GM04504 (cell line): ENCODE data around the gene FBXO11.
"Not testable (repeated sequence)": the region's sequence is repeated elsewhere in the genome, so short reads cannot be mapped to it uniquely, and the experiment has no call there.

Experiments
- DNase-seq: peaks from one replicate; pipeline ENCODE4 v3.0.0-alpha.2; 2012; ENCODE audit warnings: low read depth

The FBXO11 gene

DNA sequence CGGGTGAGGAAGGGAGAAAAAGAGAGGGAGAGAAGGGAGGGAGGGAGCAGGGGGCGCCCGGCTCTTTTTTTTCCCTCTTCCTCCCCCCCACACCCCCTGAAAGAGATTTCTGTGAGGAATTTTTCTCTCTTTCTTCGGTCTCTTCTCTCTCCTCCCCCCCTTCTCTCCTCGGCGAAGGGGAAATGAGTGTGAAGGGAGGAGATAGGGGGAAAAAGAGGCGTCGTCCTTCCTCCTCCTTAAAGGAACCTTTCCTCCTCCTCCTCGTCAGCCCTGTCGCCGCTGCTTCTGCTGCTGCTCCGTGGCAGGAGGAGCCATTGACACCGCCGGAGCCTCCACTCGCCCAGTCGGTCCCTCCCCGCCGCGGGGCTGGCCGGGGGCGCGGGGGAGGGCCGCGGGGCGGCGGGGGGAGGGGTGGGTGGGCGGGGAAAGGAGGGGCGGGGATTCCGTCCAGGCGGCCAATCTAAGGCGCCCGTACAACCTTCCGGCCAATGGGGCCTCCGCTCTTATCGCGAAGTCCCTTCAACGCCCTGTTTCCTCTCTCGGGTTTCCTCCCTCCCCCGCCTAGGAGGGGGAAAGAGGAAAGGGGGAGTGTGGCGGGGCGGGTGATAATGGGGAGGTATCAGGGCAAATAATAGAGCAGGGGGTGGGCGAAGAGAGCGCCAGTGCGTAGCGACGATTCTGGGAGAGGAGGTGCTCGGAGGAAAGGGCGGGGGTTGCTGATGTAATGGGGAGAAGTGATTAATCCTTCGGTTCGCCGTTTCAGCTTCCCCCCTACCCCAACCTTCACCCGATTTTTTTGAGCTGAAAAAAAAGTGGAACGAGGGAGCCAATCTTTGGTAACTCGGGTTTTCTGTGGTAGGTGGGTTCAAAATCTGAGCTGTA, at the start of gene FBXO11:
FBXO11 (minus strand) TSS at position 342 of the 882 bp plus-strand sequence. CDS start 778 bp downstream, outside the sequence.
- DNase-seq: peak; percentile 99

GRCh38 chr2:47950340-47951301, 44.3 kb upstream of the FBXO11 start:
- no peak for DNase-seq

GRCh38 chr2:47946593-47946992, 40.3 kb upstream of the FBXO11 start:
- no peak for DNase-seq

GRCh38 chr2:47945046-47945781, 38.9 kb upstream of the FBXO11 start:
- DNase-seq: no peak

DNA sequence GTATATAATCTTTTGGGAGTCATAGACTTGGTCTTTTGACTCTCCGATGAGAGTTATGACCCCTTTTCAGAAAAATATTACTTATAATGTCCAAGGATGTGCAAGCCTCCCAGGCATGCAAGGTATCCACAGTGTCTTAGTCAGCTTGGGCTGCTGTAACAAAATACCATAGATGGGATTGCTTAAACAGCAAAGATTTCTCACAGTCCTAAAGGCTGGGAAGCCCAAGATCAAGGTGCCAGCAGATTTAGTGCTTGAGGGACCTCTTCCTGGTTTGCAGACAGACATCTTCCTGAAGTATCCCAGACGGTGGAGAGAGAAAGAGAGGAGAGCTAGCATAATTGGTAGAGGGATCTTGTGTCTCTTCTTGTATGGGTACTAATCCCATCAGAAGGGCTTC, 35.6 kb upstream of the FBXO11 start:
- DNase-seq: no peak

DNA sequence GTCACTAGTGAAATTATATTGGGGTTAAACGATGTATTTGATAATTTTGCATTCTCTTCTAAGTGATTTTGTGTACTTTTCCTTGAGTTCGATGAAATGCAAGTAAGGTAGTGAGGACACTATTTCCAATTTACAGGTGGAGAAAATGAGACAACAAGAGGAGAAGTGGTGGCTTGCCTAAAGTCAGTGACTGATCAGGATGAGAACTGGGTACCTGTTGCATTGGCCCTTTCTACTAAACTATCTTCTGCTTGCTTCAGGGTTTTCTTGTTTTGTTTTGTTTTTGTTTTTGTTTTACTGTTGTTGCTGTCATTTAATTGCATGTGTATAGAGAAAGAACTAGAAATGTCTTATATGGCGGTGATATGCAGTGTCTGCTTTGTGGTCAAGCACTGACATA, 31.4 kb upstream of the FBXO11 start:
- no peak for DNase-seq

DNA sequence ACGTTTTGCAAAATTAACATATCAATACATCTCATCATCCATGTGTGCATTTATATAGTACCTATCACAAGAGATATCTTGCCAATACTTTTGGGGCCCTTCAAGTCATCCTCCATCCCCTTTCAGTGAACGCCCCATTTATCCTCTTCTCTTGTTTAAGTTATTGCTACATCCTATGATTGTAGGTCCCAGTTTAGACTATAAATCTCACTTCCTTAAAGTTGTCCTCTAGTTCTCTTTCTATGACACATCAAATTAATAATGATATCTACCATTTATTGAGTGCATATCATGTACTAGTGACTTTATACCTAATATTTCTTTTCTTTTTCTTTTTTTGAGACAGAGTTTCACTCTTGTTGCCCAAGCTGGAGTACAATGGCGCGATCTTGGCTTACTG, 28.8 kb upstream of the FBXO11 start:
- DNase-seq: no peak

DNA sequence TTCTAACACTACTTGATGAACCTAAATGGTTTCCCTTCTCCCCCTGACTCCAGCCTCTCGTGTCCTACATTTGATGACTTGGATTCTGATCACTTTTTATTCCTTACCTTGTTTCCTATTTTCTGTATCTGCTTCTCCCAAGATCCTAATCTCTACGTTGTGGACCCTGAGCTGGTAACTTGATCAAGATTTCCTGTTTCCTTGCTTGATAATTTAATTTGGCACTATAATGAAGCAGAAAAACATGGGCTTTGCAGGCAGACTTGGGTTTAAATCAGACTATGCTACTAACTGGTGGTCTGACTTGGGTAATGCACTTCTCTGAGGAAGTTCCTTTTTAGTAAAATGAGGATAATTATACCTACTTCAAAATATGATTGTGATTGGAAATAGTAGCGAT, 11.7 kb upstream of the FBXO11 start:
- DNase-seq: no peak

DNA sequence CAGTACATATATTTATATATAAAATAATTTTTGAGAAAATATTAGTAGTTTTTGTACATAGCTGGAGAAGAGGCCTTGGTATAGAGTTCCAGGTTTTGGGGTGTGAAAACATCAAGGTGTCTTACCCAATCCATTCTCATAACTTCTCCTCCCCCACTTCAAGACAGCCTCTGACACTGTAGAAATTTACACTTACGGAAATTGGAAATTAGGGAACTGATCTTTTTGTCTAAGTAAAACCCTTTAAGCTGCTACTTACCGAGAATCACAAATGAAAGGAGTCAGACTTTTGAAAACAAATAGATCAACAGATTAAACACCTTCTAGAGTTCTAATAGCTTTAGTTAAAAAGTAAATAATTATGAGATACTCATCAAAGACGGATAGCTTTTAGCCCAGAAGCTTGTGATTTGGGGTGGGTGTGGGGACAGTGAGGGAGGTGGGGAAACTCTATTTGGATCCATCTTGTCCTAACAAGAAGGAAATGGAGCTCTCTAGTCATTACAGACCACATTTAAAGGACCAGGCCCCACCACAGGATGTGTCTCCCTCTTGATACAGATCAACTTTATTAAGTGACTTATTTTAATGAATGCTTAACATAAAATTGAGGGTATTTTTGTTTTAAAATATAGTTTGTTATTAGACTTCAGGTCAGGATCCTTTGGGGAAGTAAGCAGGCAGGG, 11.1 kb upstream of the FBXO11 start:
- no peak for DNase-seq

DNA sequence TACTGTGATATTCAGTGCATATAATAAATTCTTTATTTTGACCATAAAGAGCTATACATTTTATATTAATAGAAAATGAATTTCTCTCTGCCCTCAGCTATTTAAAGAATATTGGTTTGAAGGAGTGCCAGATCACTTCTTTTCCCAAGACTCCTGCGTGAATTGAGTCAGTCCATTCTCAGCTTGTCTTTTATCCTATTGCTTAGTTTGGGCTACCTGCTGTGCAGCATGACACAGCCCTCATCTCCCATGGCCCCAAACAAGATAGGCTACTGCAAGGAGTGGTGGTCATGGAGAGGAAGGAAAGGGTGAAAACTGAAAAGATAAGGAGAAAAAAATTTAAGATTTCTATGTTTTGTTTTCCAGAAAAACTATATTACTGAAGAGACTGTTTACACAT, 10.1 kb upstream of the FBXO11 start:
- DNase-seq: no peak

DNA sequence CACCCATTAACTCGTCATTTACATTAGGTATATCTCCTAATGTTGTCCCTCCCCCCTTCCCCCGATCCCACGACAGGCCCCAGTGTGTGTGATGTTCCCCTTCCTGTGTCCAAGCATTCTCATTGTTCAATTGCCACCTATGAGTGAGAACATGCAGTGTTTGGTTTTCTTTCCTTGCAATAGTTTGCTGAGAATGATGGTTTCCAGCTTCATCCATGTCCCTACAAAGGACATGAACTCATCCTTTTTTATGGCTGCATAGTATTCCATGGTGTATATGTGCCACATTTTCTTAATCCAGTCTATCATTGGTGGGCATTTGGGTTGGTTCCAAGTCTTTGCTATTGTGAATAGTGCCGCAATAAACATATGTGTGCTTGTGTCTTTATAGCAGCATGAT, 4.4 kb upstream of the FBXO11 start:
- DNase-seq: not testable (repeated sequence)

- DNase-seq: no peak
Observed at GRCh38 chr2:47908682-47909081, 2.4 kb upstream of the FBXO11 start.

DNA sequence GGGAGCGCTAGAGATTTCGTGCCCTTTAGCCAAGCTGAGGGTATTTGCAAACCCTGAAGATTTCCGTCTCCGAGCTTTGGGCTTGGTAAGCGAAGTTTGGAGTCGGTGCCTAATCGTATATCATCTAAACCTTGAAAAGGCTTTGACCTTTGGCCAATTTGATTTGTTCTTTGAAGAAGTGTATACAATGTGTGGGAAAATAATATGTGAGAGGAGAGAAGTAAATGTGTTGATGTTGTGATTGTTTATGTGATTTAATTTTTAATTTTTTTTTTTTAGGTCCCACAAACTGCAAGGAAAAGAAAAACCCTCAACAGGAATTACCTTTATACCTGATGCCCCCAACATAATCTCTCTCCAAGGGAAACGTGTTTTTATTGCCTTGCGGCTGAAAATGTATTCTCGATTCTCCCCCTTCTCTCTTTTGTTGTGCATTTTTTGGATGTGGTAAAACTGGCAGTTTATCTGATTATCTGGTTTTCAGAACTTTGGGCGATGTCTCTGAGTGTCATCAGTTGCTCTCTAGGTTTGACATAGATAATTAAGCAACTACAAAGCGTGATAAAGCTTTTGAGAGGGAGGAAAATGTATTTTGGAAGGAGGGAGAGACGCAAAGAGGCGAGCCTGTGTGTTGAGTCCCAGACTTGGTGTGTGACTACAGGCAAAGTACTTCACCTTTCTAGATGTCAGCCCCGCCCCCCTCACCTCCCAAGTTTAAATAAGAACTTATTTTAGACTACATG, 912 bp upstream of the FBXO11 start:
- DNase-seq: no peak

- DNase-seq: no peak
Observed at GRCh38 chr2:47905386-47906156, 727 bp downstream of the FBXO11 start.

GRCh38 chr2:47903781-47904490, 2.4 kb downstream of the FBXO11 start:
- no peak for DNase-seq

DNA sequence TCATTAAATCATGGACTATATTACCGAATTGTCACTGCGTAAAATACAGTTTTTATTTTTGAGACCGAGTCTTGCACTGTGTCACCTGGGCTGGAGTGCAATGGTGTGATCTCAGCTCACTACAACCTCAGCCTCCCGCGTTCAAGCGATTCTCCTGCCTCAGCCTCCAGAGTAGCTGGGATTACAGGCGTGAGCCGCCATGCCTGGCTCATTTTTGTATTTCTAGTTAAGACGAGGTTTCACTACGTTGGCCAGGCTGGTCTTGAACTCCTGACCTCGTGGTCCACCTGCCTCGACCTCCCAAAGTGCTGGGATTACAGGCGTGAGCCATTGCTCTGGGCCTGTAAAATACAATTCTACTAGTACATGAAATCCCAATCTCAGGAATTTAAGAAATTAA, 4.4 kb downstream of the FBXO11 start:
- DNase-seq: not testable (repeated sequence)

DNA sequence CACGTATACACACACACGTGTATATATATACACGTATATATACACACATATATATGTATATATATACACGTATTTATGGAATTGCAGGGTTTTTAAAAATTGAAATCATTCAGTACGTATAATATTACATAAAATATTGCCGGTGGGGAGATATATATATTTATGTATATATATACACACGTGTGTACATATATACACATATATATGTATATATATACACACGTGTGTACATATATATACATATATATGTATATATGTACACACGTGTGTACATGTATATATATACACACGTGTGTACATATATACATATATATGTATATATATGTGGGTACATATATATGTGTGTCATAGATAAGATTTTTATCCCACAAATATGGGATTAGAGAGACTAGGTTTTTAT, 5.4 kb downstream of the FBXO11 start:
- no peak for DNase-seq

GRCh38 chr2:47899915-47900816, 6.1 kb downstream of the FBXO11 start:
- DNase-seq: no peak
